GM18502 (cell line): ENCODE measurements around the gene NOX5.

Experiments used
- ATAC-seq: cut with Tn5 transposase; IDR thresholded peaks from one replicate; pipeline ENCODE4 v1.9.1; 2021; ENCODE audit warnings: mild to moderate bottlenecking; ENCODE audit not compliant: unreplicated experiment, poor library complexity

Gene NOX5

GRCh38 chr15:68990231-68990991 lies 24.1 kb upstream of the NOX5 start:
- ATAC-seq = no peak

DNA sequence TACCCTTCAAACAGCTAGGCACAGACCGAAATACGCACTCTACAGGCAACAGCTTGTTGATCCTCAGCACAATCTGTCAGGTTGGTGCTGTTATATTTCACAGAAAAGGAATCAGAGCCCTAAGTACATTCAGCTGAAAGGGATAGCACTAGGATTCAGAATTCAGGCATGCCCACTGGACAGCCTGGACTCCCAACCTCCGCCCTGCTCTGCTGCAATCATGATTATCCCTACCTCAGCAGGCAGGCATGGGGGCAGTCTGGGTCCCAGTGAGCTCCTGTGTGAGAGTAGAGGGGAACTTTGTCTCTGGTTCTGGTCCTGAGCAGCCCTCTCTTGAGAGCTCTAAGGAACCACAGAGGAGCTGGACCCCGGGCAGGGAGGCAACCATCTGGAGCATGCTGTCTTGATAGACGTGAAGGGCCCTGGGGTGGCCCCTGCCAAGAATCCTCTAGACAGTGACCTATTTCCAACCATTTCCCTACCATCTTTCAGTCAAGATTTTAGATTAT lies 23.4 kb upstream of the NOX5 start:
- ATAC-seq = no peak

DNA sequence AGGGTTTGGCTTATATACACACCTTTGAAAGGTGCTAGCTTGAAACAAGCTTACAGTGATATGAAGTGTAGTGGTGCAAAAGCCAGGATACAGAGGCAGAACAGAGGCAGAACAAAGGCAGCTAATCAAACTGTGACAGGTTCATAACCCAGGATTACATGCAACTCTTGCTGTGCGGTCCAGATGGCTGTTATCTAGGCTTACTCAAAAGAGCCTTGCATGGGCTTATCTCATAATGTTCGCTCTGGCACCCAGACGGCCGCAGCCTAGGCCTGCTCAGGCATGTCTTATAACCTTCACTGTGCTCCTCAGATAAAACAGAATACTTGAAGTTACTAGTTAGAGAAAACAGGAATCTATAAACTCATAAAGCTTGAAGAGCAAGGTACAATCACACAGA lies 22.8 kb upstream of the NOX5 start:
- no peak for ATAC-seq

DNA sequence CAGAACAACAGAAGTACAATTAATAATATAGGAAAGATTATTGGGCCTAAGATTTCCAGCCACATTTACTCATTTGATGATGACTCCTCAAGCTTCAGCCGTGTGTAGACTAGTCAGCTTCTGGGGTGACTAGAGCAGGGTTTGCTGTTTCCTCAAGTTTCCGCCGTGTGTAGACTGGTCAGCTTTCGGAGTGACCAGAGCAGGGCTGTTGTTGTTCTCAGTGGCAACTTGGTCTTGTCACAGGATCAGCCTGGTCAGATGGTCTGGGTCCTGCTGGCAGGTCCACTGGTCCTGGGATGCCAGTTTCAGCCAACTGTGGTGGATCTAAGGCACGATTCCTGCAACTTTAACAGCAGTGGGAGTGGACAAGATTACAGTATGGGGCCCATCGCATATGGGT lies 21.8 kb upstream of the NOX5 start:
- ATAC-seq = no peak

DNA sequence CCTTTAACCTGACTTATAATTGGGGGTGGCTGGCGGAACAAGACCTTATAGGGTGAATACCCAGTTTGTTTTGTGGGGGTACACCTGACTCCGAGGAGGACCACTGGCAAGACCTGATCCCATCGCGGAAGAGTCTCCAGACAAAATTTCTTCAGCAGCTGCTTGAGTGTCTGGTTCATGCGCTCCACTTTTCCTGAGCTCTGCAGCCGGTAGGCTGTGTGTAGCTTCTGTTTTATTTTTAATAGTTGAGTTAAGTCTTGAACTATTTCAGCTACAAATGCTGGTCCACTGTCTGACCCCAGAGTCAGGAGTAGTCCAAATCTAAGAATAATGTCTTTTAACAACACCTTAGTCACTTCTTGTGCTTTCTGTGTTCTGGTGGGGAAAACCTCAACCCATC lies 21.2 kb upstream of the NOX5 start:
- ATAC-seq = no peak

GRCh38 chr15:68994149-68994548 lies 20.3 kb upstream of the NOX5 start:
- ATAC-seq = no peak

DNA sequence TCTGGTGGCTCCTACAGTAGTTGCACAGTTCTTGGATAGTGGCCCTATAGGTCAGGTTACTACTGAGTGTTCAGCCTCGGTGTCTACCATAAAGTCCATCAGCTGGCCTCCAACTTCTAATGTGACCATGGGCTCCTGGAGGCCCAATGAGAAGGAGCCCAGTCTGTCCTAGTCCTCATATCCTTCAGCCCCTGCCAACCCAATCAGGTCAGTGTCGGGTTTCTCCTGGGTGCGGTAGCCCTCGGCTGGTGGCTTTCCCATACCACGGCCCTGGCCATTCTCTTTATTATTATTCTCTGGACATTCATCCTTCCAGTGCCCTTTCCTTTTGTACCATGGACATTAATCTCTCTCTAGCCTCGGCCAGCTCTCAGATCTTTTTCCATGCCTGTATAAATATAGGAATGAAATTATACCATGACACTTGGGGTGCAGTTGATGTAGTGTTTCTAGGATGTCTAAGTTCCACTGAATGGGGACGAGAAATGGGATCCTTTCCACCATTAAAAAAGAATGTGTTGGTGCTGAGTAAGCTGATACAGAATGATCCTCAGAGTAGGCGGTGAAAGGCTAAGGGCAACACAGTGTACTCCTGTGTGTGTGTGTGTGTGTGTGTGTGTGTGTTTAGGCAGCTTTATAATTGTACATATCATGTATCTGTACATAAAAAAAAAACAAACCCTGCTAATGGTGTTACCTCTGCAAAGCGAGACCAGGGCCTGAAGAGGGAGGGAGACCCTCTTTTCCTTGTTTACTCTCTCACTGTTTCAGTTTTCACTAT lies 19.3 kb upstream of the NOX5 start:
- ATAC-seq = no peak

DNA sequence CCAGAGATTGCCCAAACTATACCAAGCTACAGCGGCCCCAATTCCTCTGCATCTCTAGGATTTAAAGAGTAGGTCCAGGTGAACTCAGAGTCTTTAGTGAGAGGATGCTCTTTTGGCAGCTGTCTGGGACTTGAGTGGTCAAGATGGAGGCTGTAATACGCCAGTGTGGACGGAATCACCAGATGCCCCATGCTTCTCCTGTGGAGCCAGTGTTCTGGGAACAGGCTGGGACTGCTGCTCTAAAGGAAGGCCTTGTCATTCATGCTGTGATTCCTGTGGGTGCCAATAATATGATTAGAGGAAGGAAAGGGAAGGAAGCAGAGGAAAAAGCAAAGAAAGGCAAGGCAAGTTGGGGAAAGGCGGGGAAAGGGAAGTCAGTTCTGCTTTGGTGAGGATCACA lies 17.4 kb upstream of the NOX5 start:
- ATAC-seq = no peak

- no peak for ATAC-seq
Measured at GRCh38 chr15:68997930-68998777, 16.3 kb upstream of the NOX5 start.

GRCh38 chr15:68999091-68999490 lies 15.4 kb upstream of the NOX5 start:
- no peak for ATAC-seq

GRCh38 chr15:69000091-69000490 lies 14.4 kb upstream of the NOX5 start:
- no peak for ATAC-seq

GRCh38 chr15:69000725-69001503 lies 13.6 kb upstream of the NOX5 start:
- ATAC-seq = no peak

GRCh38 chr15:69002783-69003182 lies 11.7 kb upstream of the NOX5 start:
- ATAC-seq = no peak

GRCh38 chr15:69004011-69004410 lies 10.5 kb upstream of the NOX5 start:
- ATAC-seq = no peak

DNA sequence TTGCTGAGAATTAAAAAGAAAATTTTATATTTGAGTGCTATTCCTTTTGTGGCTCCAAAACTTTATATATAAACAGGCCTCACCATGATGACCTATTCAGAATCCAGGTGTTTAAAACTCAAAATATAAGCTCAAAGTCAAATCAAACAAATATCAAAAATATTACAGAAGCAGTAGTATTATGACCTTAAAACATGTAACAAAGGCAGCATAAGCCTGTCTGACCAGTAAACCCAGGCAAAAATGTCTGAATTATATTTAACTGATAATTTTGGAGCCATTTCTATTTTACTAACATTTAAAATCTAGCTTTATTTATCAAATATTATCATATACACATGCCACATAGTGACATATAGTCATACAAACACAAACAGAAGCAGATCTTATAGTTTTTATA lies 6.4 kb upstream of the NOX5 start:
- no peak for ATAC-seq

GRCh38 chr15:69009341-69009740 lies 5.2 kb upstream of the NOX5 start:
- no peak for ATAC-seq

- no peak for ATAC-seq
Measured at GRCh38 chr15:69011641-69012040, 2.9 kb upstream of the NOX5 start.

GRCh38 chr15:69012761-69013364 lies 1.6 kb upstream of the NOX5 start:
- ATAC-seq = no peak

GRCh38 chr15:69013726-69014406 lies 629 bp upstream of the NOX5 start:
- ATAC-seq = no peak
